GM21786 (cell line): Measurements from ENCODE around the gene MTMR3.

Experiments used
- ATAC-seq: cut with Tn5 transposase; IDR thresholded peaks from one replicate; pipeline ENCODE4 v1.9.1; 2021; ENCODE audit not compliant: unreplicated experiment

Gene MTMR3

DNA sequence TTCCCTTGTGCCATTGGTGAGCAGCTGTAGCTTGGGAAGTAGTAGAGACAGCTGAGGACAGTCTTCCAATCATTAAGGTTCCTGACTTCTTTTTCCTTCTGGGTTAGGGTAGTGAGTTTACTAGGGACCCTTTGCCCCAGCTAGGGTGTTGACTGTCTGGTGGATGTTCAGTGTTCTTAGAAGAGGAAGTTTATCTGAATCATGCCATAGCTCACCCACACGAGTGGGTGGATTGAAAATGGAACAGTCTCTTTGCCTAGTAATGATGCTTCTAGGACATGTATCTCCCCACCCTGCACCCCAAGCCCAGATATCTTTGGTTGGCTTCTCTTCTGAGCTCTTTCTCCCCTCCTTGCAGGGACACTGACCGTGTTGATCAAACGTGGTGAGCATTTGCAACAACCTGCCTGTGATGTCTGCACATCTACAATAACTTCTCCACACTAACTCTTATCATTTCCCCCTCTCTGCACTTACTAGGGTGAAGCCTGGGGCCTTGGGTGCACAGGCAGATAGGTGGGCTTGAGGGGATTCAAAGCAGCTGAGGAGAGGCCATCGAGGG is 140.2 kb downstream of the MTMR3 start:
- ATAC-seq = no peak

GRCh38 chr22:30024231-30024630 is 141.3 kb downstream of the MTMR3 start:
- no peak for ATAC-seq

DNA sequence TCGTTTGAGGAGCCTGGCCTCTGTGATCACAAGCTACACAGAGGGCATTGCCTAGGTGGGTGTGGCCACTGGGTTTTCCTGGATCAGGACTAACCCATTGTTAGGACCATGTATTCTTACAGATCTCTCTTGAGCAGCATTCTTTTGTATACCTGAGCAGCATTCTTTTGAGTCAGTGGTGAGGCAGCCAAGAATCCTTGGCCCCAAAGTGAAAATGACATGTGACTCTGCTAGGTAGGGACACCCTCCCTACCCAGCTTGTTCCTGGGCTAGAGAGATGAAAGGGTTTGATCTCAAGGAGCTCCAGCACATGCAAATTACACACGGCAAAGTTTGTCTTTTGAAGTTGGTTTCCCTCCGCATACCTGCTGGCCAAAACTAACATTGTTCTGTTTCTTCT is 142.2 kb downstream of the MTMR3 start:
- no peak for ATAC-seq

GRCh38 chr22:30026756-30027155 is 143.8 kb downstream of the MTMR3 start:
- no peak for ATAC-seq

DNA sequence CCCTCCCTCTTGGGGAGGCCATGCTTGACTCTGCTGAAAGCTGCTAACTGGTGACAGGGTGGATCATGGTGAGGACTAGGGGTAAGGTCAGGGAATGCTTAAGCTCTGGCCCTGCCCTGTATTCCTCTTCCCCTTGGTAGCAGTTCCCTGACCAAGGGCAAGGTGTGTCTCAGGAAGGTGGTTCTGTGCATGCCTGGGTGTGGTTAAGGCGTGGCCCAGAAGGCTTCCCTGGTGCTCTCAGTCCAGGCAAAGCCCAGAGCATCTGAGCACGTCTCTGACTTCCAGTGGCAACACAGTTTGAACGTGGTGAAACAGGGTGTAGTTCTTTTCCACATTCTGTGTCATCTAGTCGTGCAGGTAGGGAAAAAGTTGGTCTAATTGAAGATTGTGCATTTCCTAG is 144.2 kb downstream of the MTMR3 start:
- no peak for ATAC-seq

GRCh38 chr22:30027791-30028190 is 144.8 kb downstream of the MTMR3 start:
- ATAC-seq = no peak

DNA sequence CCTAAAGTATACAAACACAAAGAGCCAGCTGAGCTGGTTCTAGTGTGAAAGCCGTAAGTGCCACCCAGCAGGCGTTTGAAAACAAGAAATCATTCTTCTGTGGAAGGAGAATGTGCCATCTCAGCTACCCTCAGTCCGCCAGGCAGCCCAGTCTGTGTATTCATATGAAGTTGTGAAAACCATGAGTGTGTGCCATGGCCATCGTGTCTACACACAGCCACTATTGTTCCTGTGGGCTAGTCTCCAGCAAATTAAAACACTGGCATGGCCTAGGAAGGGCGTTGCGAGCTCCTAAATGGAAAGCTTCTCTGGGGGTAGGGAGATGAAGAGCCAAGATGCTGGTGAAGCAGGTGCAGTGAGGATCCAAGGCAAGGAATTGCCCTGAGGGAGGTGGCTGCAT is 145.8 kb downstream of the MTMR3 start:
- no peak for ATAC-seq

DNA sequence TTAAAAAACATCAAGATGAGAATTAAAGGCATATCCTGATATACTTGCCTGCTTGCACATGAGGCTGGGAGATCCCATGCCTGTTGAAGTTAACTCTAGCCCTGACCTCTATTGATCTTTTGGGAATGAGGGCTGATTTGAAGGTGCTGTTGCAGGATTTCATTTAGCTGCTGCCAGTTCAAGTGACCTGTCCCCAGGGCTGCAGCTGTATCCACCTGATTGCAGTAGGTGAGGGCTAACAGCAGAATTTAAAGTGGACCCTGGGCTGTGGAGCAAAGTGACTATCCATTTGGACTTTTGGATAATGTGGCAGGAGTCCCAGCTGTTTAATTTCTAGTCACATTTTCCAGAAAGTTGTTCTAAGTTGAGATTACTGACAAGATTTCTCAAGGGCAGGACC is 146.5 kb downstream of the MTMR3 start:
- no peak for ATAC-seq

DNA sequence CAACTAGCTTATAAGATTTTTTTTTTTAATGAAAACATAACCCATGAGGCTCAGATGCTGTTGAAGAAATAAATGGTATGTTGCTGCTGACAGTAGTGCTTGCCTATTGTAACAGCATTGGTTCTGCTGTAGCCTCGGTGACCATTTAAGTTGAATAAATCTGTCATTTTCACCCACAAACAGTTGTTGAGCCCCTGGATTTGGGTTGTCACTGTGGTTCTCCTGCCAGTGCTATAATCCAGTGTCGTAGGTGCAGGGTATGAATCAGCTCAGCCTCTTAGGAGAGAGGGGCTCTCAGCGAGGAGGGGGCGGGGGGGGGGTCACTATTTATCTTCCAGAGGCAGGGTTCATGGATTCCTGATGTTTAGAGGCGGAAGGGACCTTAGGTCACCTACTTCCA is 147.4 kb downstream of the MTMR3 start:
- ATAC-seq = no peak

DNA sequence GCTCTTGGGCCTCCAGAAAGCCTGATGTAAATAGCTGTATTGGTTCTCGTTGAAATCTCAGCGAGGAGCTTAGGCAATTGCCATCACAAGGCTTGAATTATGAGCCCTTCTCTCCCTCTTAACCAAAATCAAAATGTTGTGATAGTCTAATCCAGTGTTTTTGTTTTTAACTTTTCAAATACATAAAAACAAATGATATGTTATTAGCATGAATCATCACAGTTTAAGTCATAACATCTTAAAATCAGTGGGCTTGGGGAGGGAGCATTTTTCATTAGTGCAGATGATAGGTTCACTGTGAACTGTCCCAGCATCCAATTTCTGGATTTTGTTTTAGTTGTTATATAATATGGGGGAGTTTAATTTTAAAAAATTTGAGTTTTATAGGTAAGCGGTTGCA is 148.4 kb downstream of the MTMR3 start:
- ATAC-seq = no peak

DNA sequence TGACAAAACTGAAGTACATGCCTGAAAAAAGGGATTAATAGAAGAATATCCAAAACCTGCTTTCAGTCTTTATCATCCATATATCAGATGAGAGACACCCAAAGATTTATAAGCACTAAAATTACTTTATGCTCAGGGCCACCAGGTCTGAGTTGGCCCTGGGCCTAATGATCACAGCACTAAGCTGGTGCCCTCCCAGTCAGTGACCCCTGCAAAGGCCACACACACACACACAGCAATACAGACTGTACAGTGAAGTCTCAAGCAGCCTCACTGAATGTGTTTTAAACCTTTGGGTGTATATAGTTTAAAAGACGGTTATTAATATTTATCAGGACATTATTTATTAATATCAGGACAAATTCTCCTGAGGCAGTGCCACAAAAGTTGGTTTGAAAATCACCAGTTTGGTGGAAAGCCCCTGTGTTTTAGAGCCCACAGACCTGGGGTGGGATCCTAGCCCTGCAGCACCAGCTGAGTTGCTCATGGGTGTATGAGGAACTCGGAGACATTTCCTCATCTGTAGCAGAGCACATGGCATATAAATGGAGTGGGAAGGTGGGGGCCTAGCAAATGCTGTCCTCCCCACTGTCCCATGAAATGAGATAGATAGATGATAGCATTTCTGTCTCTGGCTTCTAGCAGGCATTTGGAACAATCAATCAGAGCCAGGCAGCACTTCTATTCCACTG is 148.9 kb downstream of the MTMR3 start:
- ATAC-seq = no peak

DNA sequence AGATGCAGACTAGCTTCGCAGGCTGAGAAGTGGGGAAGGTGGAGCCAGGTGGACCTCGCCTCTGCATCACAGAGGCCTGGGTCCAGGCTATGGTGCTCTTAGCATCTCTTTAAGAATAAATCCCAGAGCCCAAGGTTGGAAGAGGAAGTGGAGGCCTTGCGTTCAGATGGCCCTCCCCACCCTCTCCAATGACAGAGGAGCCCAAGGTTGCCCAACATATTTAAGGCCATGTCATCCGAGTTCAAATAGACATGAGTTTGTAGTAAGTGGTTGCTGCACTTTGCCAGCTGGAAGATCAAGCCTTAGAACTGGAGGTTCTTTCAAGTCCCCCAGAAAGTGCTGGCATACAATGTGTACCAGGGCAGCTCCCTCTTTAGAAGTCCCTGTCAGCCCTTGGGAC is 150.2 kb downstream of the MTMR3 start:
- ATAC-seq = no peak

DNA sequence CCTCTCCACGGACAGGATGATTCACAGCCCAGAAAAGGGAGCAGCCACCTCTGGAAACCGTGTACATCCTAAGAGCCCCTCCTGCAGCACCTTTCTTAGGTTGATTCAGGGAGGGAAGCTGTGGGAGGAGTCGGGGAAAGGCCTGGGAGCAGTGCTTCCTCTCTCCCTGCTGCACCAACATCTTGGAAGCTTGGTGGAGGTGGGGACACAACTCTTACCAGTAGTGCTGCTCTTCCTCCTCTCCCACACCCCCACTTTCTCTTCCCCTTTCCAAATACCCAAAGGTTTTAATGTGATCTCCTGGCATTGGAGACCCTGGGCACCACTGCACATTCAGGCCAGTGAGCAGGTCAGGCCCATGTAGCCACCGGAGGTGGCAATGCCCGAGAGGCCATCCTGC is 150.9 kb downstream of the MTMR3 start:
- no peak for ATAC-seq

DNA sequence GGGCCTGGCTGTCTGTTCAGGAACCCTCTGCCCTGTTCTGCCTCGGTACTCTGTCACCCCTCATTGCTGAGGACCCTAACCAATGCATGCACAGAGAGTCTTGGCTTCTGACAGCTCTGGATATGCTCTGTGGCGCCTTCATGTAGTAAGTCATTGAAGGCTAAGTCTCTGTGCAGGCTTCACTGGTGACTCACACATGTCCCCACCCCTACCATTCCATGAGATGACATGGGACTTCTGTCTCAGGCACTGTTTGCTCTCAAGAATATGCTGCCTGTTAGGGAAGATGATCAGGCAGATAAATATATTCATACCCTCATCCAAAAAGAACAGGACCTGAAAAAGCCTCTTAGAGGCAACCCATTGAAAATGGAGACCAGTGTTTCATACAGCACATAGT is 153.7 kb downstream of the MTMR3 start:
- no peak for ATAC-seq

- no peak for ATAC-seq
Measured at GRCh38 chr22:30038219-30038618, 155.2 kb downstream of the MTMR3 start.

- no peak for ATAC-seq
Measured at GRCh38 chr22:30040499-30041260, 157.7 kb downstream of the MTMR3 start.

- no peak for ATAC-seq
Measured at GRCh38 chr22:30041475-30041874, 158.5 kb downstream of the MTMR3 start.

GRCh38 chr22:30041881-30042280 is 158.9 kb downstream of the MTMR3 start:
- ATAC-seq = no peak

GRCh38 chr22:30043161-30043560 is 160.2 kb downstream of the MTMR3 start:
- ATAC-seq = no peak

GRCh38 chr22:30044369-30044768 is 161.4 kb downstream of the MTMR3 start:
- ATAC-seq = no peak

GRCh38 chr22:30044881-30045493 is 162.0 kb downstream of the MTMR3 start:
- ATAC-seq = no peak

GRCh38 chr22:30045494-30045887 is 162.5 kb downstream of the MTMR3 start:
- no peak for ATAC-seq
